ENCODE data around the gene DTD2.
A peak's percentile ranks its signal among the peaks of the same experiment; 100 is the strongest.
"Not testable (repeated sequence)": the region's sequence is repeated elsewhere in the genome, so short reads cannot be mapped to it uniquely, and the experiment has no call there.

The DTD2 gene

DNA sequence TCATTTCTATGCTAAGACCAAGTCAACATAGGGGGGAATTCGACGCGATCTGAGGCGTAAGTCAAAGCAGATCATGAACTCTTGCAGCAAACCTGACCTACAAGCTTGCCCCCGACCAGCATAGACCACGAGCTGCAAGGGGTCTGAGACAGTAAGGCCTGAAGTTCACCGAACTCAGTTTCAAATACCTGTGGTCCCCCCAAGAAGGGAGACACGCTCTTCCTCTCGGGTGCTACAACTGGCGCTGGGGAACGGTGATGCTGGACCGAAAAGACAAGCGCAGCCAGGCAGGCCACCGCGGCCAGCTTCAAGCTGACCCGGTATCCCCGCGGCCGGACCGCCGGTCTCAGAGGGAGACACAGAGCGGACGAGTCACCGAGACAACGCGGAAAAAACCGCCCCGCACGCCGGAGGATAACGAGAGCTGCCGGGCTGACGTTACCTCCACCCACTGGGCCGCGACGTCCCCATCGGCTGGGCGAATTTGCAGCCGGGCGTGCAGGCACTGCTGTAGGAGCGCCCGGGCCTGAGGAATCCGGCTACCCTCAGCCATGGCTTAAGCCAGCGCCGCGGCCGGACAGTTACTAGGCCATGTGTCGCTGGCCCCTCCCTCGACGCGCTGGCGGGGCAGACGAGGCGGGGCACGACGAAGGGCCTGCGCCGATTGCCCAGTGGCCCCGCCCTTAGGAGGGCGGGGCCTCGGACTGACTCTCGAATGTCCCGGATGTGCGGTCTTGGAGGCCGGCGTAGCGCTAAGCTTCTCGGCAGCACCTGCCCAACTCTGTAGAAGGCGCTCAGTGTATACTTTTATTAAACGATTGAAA is at the start of gene DTD2:
TSS of gene DTD2 (minus strand) at position 666 of the 824 bp plus-strand sequence. CDS start at position 553, 113 bp downstream.
- DNase-seq = peak; percentile 86 to 89

DNA sequence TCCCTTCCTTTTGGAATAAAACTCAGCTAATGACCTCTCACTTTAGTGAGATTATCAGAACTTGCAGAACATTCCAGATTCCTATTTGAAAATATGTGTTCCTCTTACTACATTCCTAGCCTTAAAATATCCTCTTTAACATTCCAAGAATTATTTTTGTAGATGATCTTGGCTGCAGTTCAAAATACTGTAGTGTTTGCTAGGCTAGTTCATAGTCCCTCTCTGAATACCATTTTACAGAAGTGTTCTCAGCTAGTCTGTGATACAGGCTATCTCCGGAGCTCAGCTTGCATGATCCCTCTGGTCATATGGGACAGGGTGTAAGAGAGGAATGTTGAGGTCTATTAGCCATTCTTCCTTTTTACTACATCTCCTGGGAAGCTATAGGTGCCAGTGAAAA is 48.1 kb upstream of the DTD2 start:
- no peak for DNase-seq

DNA sequence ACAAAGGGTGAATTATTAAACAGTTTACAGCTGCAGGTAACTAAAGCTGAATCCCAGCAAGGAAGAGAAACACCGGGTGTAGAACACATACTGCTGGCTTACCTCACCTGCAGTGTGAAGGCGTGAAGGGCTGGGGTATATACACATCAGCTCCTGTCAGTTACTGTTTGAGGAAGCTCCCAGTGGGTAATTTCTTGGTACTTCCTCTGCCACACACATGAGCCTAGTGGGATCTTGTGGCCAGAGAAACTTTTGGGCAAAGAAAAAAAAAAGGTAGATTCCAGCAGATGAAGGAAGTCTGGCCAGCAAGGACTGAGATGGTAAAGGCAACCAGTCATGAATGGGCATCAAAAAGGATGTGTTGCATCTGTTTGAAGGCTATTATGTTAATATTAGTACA is 44.6 kb upstream of the DTD2 start:
- DNase-seq = no peak

DNA sequence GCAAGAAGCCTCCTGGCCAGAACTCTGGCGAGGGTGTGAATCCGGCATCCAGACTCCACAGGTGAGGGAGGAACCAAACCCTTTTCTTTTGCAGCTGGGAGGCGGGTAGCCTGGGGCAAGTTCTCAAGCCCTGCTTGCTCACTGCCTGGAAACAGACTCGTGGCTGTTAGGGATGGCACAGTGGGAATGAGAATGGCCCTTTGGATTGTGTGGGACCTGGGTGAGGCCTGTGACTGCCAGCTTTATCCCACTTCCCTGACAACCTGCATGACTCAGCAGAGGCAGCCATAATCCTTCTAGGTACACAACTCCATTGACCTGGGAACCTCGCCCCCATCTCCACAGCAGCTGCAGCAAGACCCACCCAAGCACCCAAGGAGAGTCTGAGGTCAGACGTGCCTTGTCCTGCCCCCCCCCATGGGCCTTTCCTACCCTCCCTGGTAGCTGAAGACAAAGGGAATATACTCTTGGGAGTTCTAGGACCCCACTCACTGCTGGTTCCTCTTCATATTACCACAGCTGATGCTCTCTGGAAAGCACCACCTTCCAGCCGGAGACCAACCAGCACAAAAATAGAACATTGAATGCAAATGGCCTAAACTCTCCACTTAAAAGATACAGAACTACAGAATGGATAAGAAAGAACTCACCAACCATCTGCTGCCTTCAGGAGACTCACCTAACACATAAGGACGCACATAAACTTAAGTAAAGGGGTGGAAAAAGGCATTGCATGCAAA is 35.6 kb upstream of the DTD2 start:
- no peak for DNase-seq

DNA sequence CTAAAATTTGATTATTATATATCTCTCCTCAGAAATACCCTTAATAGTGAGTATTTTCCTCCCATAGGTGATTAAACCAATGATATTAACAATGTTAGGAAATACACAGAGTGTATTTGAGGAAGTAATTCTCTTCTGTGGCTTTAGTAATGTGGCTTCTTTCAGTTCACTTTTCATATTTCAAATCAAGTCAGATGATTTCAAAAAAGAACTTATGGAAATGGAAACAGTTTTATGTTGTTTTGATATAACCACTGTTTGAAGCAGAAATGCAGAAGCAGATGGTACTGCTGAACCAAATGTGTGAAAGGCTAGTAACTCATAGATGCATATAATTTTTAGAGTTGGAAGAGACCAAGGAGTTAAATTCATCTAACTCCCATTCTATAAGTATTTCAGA is 32.4 kb upstream of the DTD2 start:
- no peak for DNase-seq

DNA sequence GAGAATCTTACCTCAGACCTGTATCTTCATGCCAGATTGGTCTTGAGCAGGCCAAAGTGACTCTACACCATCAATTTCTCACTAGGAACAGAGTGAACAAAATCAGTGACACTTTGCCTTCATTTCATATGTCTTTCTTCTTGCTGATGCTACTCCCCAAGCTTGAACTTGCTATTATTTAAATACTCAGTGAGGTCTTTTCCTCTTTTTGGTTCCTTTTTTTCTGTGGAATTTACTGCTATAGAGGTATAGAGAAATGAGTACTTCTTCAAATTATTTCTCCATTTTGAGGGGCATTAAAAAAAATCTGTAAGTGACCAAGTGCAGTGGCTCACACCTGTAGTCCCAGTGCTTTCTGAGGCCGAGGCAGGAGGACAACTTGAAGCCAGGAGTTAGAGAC is 30.6 kb upstream of the DTD2 start, which contains the start of gene GPR33:
TSS of gene GPR33 (minus strand) at position 154 of the 400 bp plus-strand sequence. CDS start 4,074 bp downstream, outside the sequence.
- no peak for DNase-seq

DNA sequence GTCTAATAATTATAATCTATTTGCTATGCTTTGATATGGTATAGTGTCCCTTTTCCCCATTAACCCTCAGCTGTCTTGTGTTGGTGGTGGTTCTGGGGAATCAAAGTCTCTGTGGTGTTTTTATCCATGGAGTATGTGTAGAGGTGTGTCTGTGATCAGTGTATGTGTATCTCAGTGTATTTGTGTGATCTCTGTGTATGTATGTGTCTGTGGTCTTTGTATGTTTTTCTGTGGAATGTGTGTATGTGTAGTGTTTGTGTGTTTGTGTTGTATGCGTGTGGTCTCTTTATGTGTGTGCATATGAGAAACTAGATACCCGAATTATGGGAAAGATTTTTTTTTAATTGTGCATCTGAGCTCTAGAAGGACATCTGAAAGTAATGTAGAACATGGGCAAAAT is 29.5 kb upstream of the DTD2 start:
- no peak for DNase-seq

DNA sequence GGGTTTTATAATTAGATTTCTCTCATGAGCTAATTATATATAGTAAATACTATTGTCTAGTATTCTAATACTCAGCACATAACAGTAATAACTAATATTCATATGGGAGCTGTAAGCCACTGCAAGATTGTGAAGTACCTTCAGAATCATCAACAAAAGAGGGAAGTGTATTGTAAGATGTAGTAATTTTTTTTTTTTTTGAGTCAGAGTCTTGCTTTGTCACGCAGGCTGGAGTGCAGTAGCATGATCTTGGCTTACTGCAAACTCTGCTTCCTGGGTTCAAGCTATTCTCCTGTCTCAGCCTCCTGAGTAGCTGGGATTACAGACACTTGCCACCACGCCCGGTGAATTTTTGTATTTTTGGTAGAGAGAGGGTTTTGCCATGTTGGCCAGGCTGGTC is 27.4 kb upstream of the DTD2 start:
- no peak for DNase-seq

DNA sequence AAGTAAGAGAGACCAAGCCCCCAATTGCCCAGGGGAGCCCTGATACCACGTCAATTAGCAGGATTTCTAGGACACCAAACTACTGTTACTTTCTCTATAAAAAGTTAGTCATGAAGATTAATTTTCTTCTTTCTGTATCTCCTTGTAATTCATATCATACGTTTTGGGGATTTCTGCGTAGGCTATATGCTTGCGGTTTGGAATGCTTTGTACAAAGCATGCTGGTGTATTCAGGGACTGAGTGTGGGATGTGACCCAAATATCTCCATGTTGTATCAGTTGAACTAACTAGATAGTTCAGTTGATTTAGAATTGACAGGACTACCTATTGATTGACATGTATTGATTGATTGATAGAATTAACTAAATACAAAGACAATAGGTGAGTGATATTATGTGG is 22.9 kb upstream of the DTD2 start:
- DNase-seq = no peak

DNA sequence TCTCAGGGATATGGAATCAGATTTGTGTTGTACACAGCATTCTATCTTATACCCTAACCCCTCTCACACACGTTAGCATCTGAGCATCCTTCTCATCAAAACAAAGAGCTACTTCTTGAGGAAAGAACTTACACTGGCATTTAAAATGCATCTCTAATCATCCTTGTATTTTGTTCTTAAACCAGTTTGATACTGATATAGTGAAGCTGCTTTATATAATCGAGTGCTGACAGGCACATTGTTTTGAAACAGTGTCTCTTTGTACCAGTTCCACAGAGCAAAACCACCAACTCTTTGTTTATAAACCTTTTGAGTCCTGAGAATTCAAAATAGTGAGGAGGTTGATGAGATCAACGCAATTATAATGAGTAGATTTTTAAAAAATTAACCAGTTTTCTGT is 21.7 kb upstream of the DTD2 start:
- DNase-seq = no peak

DNA sequence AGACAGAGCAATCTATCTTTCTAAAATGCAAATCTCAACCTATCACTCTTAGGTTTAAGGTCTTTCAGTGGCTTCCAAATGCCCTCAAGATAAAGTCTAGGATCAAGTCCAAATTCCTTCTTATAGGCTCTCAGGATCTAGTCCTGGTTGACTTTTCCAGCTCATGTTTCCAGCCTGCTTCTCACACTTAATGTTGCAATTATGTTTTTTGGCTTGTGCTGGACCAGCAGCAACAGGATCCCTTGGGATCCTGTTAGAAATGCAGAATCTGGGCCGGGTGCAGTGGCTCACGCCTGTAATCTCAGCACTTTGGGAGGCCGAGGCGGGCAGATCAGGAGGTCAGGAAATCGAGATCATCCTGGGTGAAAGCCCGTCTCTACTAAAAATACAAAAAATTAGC is 19.9 kb upstream of the DTD2 start:
- DNase-seq = no peak

DNA sequence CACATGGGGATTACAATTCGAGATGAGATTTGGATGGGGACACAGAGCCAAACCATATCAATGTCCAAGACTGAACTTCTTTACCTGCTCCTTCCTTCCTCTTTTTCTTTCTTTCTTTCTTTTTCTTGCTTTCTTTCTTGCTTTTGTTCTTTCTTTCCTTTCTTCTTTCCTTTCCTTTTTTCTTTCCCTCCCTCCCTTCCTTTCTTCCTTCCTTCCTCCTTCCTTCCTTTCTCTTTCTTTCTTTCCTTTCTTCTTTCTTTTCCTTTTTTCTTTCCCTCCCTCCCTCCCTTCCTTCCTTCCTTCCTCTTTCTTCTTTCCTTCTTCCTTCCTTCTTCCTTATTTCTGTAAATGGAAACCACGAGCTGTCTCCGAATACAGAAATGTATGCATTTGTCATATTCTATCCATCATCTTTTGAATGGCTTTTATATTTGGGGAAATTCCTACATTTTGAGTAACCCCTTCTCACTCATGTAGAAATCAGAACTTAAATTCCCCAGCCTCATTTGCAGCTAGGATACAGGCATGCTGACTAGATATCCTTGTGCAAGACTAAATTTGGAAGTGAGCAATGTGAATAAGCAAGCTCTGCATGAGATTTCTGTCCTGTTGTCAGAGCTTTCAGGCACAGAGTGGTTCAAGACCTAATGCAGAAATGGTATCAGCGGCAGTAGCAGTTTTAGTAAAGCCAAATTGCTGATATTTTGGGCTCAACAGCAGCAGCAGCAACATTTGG is 19.0 kb upstream of the DTD2 start:
- DNase-seq = no peak

DNA sequence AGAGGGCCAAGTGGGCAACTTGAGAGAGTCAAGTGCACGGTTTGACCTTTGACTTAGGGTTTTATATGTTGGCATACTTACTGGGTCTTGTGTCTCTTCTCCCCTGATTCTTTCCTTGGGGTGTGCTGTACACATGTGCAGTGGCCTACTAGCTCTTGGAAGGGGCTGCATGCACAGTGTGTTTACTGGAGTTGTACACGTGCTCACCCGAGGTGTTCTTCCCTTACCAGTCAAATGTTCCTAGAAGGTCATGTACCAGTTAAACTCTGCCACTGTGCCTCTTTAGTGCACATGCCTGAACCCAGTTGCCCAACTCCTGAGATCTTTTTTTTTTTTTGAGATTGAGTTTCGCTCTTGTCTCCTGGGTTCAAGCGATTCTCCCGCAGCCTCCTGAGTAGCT is 9.2 kb upstream of the DTD2 start:
- no peak for DNase-seq

DNA sequence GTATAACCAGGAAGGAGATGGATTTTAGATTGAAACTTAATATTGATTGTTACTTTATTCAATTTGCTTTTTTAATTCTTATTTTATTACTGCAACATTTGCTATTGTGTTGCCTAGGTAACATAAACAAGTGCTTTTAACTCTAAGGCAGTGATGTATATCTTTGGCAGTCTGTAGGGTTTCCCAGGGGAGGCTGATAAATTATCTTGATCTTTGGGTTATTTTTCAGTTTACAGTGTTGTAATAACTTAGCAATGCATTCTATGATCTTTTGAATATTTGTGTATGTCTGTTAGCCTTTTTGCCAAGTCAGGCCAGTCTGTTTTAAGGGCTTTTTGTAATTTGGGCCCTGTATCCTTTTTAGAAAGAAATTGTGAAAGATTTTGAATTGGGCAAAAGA is 7.8 kb upstream of the DTD2 start:
- DNase-seq = no peak

DNA sequence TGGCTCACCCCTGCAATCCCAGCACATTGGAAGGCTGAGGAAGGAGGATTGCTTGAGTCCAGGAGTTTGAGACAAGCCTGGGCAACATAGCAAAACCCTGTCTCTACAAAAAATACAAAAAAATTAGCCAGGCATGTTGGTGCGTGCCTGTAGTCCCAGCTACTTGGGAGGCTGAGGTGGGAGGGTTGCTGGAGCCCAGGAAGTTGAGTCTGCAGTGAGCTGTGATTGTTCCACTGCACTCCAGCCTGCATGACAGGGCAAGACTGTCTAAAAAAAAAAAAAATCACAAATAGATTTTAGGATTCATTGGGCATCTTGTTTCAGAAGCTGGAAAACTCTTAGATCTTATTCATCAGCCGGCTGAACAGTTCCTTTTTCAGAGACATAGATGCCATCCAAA is 5.1 kb upstream of the DTD2 start:
- DNase-seq = not testable (repeated sequence)

DNA sequence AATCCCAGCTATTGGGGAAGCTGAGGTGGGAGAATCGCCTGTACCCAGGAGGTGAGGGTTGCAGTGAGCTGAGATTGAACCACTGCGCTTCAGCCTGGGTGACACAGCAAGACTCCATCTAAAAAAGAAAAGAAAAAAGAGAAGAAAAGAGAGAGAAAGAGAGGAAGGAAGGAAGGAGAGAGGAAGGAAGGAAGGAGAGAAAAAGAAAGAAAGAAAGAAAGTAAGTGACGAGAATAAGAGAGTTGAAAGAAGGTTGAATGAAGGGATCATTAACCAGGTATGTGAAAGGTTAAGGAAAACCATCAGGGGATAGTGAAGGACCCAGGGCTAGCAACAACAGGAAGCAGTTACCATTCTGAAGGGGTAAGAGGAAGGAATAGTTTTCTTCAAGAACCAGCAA is 4.2 kb upstream of the DTD2 start:
- DNase-seq = no peak

DNA sequence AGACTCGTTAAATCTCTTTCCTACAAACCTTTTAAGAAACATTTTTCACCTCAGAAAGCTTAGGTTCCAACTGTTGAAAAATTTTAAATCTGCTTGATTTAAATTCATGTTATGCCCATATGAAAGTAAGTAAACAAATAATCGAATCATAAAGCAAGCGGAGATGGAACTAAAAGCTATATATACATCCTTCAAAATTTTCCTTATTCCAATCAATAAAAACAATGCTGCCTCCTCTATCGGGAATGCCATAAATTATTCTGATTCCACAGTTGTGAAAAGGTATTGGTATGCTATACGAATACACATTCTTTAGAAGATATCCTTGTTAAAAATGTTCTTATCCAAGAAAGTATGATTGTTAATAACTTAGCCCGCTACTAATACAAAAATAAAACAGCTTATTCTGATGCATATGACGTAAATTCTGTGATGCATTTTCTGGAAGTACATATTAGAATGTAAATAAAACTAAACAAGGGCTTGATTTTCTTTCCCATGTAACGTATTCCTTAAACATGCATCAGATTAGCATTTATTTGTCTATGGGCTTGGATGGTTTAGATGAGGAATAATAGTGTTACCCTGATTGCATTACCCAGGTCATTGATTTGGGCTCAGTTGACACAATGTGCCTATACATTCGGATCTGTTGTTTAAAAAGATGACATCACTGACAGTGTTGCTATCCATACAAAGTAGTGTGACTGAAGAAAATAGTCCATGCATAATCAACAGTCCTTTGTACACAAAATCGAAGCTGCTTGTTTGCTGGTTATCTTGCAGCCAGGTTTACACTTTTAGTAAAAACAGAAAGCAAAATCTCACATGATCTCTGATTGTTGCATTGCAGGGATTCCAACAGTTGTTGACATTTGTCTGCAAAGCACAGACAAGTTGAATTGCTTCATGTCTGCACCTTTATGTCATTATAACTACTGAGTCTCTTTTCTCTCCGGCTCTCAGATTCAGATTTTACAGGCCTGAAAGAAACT is 656 bp upstream of the DTD2 start:
- DNase-seq = no peak

DNA sequence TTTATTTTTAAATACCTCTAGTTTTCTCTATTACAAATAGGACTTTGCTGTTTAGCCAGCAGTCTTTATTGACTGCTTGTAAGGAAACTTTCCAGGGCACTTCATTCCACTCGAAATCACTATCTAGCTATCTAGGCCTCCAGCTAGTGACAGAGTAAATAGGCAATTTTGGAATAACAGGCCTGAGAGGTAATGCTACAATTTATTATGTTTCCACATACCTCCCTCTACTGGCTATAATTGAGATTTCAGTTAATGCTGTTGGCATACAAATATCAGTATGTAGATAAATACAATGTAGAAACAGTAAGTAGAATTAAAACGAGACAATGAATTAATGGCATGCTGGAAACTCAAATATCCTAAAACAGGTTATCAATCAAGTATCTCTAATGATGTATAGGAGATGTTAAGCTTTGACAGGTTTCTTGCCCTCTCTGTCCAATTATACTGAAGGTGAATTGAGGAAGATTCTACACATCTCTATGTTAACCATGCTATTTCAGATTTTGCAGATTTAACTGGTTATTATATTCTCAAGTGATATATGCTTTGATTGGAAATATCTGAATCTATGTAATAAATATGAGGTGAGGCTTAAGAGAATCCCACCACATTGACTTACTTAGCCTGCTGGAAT is 7.2 kb downstream of the DTD2 start:
- DNase-seq = peak in 1 of 2 donors; percentile 54

DNA sequence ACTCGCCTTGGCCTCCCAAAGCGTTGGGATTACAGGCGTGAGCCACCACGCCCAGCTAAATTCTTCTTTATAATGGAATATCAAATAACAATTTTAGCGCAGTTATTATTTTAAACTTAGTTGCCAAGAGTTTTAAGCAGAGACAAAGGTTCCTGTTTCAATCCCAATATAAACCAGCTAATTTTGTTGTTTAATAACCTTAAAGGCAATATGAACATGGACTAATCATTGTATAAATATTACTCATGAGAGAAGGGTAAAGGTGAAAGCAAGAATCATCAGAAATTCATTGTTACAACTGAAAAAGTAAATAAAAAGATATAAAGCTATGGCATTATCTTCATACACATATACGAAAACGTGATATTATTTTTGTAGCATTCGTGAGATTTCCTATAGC is 8.2 kb downstream of the DTD2 start:
- no peak for DNase-seq

DNA sequence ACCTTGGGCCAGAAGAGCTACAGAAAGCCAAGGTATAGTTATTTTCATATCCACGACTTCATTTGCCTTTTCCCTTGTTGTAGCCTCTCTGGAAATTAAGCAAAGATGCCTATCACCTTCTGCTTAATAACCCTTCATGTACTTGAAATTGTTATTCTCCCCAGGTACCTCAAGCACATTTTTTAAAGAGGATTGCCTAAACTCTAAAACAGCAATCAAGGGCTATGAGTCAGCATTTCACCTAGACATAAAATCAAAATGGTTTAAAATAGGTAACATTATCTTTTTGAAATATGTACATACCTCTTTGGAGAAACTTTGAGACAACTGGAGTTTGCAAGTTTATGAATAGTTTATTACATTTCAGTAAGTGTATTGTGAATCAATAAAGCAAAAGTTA is 11.6 kb downstream of the DTD2 start:
- DNase-seq = no peak

DNA sequence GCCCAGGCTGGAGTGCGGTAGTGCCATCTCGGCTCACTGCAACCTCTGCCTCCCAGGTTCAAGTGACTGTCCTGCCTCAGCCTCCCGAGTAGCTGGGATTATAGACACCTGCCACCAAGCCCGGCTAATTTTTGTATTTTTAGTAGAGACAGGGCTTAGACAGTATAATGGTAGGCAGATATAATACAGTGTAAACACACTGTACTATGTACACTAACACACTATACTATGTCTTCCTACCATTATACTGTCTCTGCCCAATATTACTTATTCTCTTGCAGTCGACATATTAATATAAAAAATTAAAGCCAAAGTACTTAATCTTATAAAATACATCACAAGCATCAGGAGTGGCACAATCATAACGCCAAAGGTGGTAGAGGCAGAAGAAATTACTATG is 15.0 kb downstream of the DTD2 start:
- DNase-seq = no peak
